ENCODE results near the gene ESF1.

GRCh38 chr20:13753436-13754036, 31.2 kb downstream of the ESF1 start:
- TF ChIP-seq CTCF (IDR thresholded peaks at IDR 0.05) (no peak), POLR2A (IDR thresholded peaks at IDR 0.05) (no peak)
